ENCODE measurements around the gene C11orf21.

- TF ChIP-seq, protein P1, sequence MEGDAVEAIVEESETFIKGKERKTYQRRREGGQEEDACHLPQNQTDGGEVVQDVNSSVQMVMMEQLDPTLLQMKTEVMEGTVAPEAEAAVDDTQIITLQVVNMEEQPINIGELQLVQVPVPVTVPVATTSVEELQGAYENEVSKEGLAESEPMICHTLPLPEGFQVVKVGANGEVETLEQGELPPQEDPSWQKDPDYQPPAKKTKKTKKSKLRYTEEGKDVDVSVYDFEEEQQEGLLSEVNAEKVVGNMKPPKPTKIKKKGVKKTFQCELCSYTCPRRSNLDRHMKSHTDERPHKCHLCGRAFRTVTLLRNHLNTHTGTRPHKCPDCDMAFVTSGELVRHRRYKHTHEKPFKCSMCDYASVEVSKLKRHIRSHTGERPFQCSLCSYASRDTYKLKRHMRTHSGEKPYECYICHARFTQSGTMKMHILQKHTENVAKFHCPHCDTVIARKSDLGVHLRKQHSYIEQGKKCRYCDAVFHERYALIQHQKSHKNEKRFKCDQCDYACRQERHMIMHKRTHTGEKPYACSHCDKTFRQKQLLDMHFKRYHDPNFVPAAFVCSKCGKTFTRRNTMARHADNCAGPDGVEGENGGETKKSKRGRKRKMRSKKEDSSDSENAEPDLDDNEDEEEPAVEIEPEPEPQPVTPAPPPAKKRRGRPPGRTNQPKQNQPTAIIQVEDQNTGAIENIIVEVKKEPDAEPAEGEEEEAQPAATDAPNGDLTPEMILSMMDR (conservative IDR thresholded peaks at IDR 0.05; ENCODE audit: low read length): no peak
- TF ChIP-seq EZH2phosphoT487 (IDR thresholded peaks at IDR 0.05; ENCODE audit: borderline replicate concordance, low read depth, low read length): no peak
Measured at GRCh38 chr11:2258501-2259465, 42.9 kb downstream of the C11orf21 start.

All from OCI-LY7 (cell line).